ENCODE data around the gene HAS3.
"Not testable (repeated sequence)": the region's sequence is repeated elsewhere in the genome, so short reads cannot be mapped to it uniquely, and the experiment has no call there.

Gene HAS3

DNA sequence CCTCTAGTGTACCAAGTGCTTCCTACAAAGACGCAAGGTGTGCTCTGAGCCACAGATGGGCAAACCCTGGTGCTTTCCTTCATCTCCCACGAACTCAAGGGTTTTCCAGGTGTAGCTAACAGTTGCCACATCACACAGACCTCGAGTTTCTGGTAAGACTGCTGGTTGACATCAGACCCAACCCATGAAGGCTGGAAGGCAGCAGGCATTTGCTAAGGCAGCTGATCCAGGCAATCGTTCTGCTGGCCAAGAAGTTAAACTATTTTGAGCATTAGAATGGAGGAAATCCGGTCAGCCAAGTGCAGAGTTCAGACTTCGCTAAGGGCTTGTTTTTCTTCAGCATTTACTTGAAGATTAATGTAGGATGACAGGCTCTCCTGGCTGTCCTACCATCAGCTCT lies 11.5 kb downstream of the HAS3 start:
- DNase-seq (ENCODE audit: low spot score): no peak

DNA sequence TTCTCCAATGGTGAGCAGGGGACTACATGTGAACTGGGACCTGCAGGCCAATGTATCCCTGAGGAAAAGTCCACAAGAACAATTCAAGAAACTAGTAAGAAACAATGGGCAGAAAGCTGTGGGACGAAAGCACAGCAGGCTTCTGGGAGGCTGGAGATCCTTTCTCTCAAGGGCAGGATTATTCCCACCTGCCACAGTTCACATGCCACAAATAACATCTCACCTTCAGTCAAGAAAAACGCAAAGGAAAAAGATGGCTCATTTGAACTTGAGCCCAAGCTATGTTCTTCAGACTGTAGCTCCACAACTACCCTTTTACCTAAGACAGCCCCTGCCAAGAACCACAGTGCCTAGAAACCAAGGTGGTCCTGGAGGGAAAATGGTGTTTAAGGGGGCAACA lies 13.0 kb downstream of the HAS3 start:
- no peak for DNase-seq (ENCODE audit: low spot score)

DNA sequence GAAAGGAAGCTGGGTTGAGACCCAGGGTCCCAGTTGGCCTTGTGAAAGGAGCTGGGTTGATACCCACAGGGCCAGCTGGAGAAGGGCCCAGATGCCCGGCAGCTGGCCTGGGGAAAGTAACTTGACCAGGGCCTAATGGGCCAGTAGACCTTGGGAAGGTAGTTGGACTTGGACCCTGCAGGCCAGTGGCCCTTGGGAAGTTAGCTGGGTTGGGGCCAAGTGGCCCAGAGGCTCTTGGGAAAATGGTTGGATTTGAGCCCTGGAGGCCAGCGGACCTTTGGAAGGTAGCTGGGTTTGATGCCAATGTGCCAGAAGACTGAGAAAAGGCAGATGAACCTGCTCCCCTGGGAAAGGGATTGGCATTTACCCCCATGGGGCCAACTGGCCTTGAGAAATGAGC lies 13.5 kb downstream of the HAS3 start:
- no peak for DNase-seq (ENCODE audit: low spot score)

DNA sequence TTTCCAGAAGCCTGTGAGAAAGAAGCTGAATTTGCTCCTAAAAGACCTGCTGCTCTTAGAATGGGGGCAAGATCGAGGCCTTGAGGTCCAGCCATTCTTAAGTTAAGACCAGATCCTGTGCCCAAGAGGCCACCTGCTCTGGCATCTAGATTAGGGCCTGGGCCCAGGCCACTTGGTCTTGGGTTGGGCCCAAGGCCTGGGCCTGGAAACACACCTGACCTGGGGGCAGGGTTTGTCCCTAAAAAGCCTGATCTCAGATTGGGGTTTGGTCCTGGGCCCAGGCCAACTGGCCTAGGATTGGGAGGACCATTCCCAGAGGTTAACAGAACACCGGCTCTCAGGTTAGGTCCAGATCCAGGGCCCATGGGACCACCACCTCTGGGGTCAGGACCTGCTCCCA lies 14.1 kb downstream of the HAS3 start:
- DNase-seq (ENCODE audit: low spot score): no peak

- DNase-seq (ENCODE audit: low spot score): no peak
Measured at GRCh38 chr16:69120096-69120664, 14.7 kb downstream of the HAS3 start.

DNA sequence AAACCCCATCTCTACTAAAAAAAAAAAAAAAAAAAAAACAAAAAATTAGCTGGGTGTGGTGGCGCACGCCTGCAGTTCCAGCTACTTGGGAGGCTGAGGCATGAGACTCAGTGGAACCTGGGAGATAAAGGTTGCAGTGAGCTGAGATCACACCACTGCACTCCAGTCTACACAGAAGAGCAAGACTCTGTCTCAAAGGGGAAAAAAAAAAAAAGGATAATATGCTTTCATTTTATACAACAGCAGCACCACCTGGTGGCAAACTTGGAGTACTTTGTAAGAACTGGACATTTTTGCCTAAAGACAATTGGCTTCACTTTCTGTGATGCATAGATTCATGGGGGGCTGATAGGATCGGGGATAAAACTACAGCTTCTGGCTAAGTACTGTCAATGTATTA lies 18.5 kb downstream of the HAS3 start:
- DNase-seq (ENCODE audit: low spot score): peak; percentile 61

GRCh38 chr16:69124406-69124805 lies 19.0 kb downstream of the HAS3 start:
- not testable (repeated sequence) for DNase-seq (ENCODE audit: low spot score)

GRCh38 chr16:69124961-69125360 lies 19.5 kb downstream of the HAS3 start:
- DNase-seq (ENCODE audit: low spot score): not testable (repeated sequence)

DNA sequence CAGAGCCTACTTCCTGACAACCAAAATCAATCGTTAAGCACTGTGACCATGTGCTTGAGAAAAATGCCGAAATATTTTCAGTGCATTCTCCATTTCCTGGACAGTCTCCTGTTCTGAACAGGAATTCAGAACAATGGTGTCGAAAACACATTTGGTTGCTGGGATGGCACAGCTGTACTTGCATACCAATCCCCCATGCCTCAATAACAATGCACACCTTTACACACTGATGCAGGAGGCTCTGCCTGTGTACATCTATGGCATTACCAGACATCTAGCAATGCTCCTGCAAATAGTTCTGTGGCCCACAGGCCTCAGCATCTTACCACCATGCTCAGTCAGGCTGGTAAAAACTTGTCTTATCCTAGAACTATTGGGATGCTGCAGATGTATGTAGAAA lies 20.8 kb downstream of the HAS3 start:
- DNase-seq (ENCODE audit: low spot score): no peak

DNA sequence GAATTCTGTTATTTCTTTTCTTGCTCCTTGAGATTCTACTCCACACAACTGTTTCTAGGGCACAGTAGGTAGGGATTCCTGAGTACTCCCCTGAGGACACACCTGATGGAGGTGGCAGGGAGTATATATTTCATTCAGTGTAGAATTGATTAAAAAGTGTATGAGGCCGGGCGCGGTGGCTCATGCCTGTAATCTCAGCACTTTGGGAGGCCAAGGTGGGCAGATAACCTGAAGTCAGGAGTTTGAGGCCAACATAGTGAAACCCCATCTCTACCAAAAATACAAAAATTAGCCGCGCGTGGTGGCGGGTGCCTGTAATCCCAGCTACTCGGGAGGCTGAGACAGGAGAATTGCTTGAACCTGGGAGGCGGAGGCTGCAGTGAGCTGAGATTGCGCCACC lies 21.3 kb downstream of the HAS3 start:
- not testable (repeated sequence) for DNase-seq (ENCODE audit: low spot score)

DNA sequence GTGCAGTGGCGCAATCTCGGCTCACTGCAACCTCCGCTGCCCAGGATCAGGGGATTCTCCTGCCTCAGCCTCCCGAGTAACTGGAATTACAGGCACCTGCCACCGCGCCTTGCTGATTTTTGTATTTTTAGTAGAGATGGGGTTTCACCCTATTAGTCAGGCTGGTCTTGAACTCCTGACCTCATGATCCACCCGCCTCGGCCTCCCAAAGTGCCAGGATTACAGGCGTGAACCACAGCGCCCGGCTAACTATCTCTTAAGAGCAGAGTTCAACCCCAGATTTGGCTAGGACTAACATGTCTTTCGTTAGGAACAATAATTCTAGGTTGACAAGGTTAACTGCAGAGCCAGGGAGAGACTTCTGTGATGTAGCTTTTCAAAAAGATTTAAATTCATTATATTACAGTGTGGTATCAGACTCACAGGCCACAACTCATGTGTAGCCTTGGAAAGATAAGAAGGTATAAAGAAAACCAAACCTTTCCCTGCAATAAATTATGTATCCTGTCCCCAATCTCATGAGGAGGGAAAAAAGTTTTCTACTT lies 22.6 kb downstream of the HAS3 start:
- no peak for DNase-seq (ENCODE audit: low spot score)

GRCh38 chr16:69130461-69130860 lies 25.0 kb downstream of the HAS3 start:
- no peak for DNase-seq (ENCODE audit: low spot score)

DNA sequence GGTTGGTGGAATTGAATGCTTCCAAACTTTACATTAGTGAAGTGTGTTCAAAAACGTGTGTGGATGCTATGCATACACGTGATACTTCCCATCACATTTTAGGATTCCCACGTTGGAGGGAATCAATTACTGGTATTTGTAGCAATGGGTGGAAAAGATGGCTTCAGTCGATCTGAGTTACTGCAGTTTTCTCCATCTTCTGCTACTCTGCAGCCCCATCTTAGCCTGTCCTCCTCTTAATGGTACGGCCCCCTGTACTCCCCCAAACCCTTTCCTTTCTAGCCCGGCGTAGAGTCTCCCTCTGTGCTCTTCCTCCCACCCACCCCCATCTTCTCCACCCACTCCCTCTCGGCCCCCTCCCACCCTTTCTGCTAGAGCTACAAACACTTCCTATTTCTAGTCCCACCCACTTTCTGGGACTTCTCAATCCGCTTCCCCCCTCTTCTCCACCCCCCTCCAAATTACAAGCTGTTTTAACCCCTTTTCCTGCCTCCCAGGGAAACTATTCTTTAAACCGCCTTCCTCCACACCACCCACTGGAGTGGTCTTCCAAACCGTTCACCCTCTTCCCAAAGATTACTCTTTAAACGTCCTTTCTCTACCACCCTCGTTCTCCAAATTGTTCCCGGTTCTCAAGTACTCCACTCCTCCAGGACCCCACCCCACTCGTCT lies 25.9 kb downstream of the HAS3 start:
- peak; percentile 34 for DNase-seq (ENCODE audit: low spot score)

GRCh38 chr16:69131839-69132423 lies 26.5 kb downstream of the HAS3 start:
- DNase-seq (ENCODE audit: low spot score): peak; percentile 43

DNA sequence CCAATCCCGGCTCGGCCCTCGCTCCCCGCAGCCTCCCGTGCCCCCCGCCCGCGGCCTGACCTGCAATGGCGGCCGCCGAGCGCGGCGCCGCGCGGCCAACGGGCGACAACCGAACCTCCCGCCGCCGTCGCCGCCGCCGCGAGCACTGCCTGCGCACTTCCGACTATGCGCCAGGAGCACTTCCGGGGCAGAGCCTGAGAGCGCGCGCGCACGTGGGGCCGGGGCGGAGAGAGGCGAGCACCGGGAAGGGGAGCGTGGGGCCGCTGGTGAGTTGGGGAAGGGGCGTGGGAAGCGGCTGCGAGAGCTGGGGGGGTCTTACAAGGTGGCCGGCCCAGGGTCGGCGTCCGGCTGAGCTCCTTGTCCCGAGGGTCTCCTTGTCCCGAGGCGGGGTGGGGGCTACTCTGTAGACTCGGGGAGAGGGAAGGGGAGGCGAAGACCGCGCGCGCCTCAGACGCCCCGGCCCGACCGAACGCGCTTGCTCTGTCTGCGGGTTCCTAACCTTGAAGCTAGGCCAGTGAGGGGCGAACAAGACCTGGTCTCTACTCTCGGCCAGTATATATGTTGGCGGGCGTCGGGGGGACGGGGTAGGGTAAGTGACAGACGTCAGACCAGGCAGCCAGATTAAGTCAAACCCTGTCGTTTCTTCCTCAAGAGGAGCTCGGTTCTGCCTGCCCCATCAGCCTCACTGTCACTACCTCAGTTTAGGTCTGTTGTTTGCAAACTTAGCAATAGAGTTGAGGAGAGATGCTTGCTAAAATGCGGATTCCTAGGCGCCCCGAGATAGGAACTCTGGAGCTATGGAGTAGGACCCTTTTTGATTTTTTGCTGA lies 27.2 kb downstream of the HAS3 start, which contains the start of the genes CHTF8 and UTP4:
Gene CHTF8, minus strand, starts transcription at position 165 of the 829 bp plus-strand sequence. CDS start 11,130 bp downstream, outside the sequence.
Gene UTP4, plus strand, starts transcription at position 226 of the 829 bp plus-strand sequence. CDS start 811 bp downstream, outside the sequence.
- peak; percentile 76 for DNase-seq (ENCODE audit: low spot score)

- DNase-seq (ENCODE audit: low spot score): no peak
Measured at GRCh38 chr16:69133373-69133954, 28.0 kb downstream of the HAS3 start.

GRCh38 chr16:69138608-69139007 lies 33.2 kb downstream of the HAS3 start:
- no peak for DNase-seq (ENCODE audit: low spot score)

- not testable (repeated sequence) for DNase-seq (ENCODE audit: low spot score)
Measured at GRCh38 chr16:69139464-69139863, 34.0 kb downstream of the HAS3 start.

GRCh38 chr16:69141014-69141413 lies 35.6 kb downstream of the HAS3 start:
- no peak for DNase-seq (ENCODE audit: low spot score)

DNA sequence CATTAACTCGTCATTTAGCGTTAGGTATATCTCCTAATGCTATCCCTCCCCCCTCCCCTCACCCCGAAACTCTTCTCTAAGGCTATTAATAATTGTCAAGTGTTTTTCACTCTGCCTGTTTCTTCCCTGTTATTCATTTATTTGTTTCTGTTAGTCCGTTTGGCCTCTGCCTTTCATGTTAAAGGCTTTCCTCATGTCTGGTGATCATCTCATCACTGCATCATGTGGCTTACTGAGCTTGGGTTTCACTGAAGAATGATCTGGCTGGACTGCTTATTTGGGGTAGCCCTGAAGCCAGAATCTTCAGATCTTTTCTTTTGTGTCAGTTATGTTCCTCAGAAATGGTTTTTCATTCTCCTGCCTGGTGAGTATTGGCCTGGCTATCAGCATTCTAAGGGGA lies 36.5 kb downstream of the HAS3 start:
- no peak for DNase-seq (ENCODE audit: low spot score)

DNA sequence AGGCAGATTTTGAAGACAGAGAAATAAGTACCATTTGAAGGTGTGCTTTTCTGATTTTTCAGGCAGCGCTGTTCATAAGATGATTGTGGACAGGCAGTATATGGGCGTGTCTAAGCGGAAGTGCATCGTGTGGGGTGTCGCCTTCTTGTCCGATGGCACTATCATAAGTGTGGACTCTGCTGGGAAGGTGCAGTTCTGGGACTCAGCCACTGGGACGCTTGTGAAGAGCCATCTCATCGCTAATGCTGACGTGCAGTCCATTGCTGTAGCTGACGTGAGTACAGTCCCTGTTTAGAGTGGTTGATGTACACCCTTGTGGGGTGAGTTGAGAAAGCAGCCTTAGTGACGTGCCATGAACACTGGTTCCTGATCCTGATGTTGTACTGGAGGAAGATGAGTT lies 37.7 kb downstream of the HAS3 start:
- no peak for DNase-seq (ENCODE audit: low spot score)

DNA sequence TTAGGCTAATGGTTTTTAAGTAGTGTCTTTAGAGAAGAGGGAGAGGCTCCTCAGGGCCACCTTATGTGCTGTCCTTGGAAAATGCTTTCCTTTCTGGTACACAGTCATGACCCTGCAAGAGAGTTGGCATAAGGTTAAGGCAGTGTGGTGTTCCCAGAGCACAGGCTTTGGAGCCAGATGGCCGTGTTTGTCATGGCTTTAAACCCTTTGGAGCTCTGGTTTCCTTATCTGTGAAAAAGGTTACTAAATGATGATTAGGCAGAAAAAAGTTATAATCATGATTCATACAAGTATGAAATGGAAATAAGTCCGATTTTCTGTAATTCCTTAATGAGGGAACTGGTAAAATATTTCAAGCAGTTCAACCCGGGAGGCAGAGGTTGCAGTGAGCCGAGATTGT lies 40.2 kb downstream of the HAS3 start:
- no peak for DNase-seq (ENCODE audit: low spot score)
